NCI-H1436 treated with DMSO at 0.1 percent for 48 hours (cell line): ENCODE measurements around the gene EVX2.

Experiments
- DNase-seq: peaks from one replicate; lab custom pipeline; 2025; lab: John Stamatoyannopoulos, UW

Gene EVX2

GRCh38 chr2:176107731-176108181 lies 24.0 kb upstream of the EVX2 start:
- DNase-seq = no peak

GRCh38 chr2:176106581-176107539 lies 23.1 kb upstream of the EVX2 start, which contains the start of gene HOXD11:
Gene HOXD11 (plus strand): TSS chr2:176107280. CDS start chr2:176107356, 76 bp downstream.
- DNase-seq = peak; percentile 38

DNA sequence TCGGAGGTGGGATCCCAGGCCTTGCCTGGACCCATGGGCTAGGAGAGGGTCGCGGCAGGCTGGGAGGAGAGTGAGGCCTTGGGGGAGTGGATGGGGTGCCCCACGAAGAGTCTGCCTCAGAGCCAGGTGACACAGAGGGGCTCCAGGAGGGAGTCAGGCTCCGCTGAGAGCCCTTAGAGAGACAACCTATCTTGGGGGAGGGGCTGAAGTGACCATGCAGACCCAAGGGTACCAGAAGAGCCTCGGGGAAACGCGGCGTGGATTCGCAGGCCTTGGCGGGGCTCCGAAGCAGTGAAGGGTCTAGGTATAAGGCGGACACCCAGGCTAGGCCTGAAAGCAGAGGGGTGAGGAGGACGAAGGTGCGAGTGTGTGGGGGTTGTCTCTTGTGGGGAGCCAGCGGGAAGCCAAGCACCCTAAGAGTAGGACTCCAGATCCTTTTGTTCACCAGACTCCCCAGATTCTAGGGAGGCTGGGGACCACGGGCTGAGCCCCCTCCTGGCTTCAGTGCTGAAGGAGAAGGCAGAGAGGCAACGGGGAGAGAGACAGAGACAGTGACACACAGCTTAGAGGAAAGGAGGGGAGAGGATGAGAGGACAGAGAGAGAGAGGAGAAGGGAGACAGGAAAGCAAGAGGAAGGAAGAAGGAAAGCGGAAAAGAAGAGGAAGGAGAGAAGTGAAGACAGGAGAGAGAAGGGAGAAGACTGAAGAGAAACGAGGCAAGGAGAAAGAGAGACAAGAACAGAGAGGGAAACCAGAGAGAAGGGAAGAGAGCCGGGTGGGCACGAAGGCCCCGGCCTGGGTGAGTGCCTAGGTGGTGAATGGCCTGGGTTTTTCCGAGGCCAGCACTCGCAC lies 22.2 kb upstream of the EVX2 start:
- no peak for DNase-seq

DNA sequence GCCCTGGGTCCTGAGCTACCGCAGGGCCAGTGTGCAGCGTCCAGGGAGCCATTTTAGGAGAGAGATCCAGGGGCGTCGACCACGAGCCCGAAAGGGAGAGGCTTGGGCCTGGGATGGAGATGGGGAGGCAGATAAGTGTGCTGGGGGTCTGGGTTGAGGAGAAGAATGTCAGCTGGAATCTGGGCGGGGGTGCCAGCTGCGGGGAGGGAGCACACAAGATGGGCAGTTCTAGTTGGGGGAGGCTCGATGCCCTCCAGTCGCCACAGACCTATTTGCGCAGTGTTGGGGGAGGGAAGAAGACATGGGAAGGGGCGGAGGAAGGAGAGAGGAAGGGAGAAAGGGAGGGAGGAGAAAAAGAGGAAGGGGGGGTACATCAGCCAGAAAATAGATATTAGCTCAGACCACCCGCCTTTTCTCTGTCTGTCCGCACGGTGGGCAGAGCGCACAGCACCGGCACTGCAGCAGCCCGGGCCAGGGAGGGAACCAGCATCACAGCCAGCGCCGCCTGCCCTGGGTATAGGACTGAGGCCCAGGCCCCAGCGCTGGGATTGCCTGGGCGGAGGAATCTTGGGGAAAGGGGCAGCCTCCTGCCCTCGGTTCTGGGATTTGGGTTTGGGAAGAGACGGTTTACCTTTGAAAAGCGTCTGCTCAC lies 21.4 kb upstream of the EVX2 start:
- DNase-seq = no peak

- no peak for DNase-seq
Observed at GRCh38 chr2:176104316-176105077, 20.7 kb upstream of the EVX2 start.

GRCh38 chr2:176103742-176104315 lies 20.1 kb upstream of the EVX2 start:
- DNase-seq = no peak

- DNase-seq = no peak
Observed at GRCh38 chr2:176103194-176103593, 19.4 kb upstream of the EVX2 start.

DNA sequence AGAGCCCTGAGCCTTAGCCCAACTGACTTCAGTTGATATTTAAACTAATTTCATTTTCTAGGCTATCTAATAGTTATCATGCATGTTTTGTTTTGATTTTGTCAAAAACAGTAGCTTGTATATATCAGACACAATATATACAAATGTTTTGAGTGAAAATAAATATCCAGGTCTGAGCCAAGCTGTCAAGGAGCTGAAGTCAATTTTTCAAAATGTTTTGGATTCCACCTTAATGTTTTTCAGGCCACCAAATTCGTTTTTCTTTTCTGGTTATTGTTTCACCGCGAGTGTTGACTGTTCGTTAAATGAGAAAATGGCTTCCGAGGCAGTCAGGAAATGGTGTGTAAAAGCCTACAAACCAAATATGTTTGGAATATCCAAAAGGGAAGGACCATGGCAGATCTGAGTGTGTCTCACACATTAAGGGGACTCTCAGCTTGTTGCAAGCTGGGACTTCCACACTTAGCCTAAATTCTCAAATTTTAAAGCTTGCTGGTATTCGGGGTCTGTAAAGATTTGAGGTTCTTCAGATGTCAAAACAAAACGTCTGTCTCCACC lies 18.6 kb upstream of the EVX2 start:
- DNase-seq = no peak

DNA sequence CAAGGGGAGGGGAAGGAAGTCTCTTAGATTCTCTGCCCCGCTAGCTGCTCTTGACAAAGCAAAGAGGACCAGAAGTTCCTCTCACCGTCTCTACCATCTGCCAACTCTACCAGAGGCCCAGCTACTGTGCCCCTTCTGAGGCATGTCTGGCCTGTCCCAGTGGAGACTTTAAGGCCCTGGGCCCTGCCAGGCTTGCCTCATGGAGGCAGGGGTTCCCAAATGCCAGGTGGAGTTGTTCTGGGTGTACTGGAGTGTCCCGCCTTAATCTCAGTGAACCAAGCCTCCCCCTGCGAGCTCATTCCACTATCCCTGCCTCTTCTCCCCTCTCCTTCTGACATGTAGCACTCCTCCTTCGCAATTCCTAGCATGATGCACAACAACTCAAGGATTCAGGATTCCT lies 18.1 kb upstream of the EVX2 start:
- no peak for DNase-seq

DNA sequence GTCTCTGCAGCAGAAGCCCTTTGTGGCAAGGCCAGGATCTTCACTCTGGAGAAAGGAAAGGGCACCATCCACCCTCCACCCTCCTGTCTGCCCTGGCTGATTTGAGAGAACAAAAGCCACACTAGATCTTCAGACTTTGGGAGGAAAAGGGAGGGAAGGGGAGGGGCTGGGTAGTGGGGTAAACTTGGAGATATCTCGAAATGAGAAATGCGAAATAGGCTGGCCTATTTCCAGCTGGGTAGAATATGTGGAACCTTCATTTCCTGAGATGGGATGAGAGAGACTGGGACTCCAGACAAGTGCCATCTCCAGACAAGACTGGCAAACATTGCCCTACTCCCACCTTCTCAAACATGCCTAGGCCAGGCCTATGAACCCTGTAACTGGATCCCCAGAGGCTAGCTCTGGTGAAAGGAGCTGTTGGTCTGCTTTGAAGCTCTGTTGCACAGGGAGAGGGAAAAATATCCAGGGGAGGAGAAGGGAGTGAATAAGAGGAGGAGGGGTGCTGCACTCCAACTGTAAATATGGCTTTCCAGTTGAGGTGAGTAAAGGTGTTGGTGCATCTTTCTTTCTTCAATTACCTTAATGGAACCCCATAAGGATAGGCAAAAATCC lies 17.6 kb upstream of the EVX2 start:
- DNase-seq = no peak

GRCh38 chr2:176100547-176101140 lies 16.9 kb upstream of the EVX2 start:
- no peak for DNase-seq

GRCh38 chr2:176099728-176100546 lies 16.2 kb upstream of the EVX2 start, which contains the start of gene HOXD12:
Gene HOXD12 (plus strand): TSS chr2:176099795. CDS start chr2:176099802, 7 bp downstream.
- no peak for DNase-seq

DNA sequence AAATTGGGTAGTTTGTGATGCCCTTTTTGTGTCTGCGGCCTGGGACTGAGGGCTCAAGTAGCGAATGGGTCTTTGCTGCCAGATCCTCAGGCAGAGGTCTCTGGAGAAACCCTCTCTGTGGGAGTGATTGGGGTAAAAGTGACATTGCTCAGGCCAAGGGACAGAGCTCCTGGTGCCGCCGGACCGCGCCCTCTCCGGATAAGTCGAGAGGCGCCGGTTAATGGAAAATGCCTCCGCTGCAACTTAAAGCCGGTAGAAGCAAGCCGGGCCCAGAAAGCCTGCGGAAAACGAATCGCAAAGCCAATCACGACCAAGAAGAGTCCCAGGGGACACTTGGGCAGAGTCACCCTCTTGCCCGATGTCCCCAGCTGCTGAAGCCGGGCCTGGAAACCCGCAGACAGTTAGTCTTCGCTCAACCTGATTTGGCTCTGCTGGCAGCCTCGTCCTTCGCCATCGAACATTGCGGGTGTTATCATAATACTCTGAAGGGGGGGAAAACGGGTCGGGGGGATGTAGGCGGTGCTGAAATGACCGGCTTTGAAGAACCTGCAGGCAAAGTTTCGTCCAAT lies 15.5 kb upstream of the EVX2 start:
- DNase-seq = no peak

DNA sequence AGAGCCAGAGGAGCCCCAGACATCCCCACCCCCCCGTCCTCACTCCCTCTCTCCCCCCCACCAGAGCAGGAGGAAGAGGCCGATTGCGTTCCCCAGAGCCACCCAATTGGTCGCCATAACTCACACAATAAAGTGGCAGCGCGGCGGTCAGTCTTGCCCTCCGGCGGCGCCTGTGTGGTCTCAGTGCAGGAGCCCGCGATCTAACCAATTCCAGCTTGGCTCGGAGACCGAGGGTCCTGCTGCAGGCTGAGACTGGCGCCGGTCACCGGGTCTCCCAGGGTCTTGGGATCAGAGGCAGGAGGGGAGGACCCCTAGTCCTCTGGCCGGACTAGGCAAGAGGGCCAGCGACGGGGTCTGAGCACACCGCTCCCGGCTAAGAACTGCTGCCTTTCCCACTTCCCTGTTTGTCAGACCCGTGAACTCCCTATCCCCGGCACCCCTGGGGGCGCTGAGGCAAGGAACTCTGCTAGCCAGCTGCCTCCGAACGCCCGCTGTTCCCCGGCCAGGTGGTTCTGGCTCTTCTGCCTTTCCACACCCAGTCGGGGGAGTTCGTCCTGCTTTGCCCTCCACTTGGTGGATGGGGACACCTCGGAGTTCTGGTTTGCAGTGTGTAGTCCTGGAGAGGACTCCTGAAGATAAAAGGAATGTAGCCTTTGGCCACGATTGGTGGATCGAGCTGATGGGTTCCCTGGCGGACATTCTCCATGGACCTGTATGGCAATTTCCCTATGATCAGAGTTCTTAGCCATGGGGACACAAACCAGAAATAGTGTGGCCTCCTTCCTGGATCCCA lies 14.8 kb upstream of the EVX2 start:
- no peak for DNase-seq

- DNase-seq = no peak
Observed at GRCh38 chr2:176097820-176098365, 14.1 kb upstream of the EVX2 start.

- peak; percentile 30 for DNase-seq
Observed at GRCh38 chr2:176096986-176097819, 13.4 kb upstream of the EVX2 start.
